ENCODE results near the gene ASAP2. TPM values are rescaled to one million over a fixed set of nuclear protein-coding genes. Genes with fewer than 3 reads are reported as not detected.

Gene ASAP2
- polyA plus RNA-seq, 1 donor (not counting 4 experiments of a cell fraction or from before 2014, with no cell fraction given): 54.2 TPM

- H3K4me1 ChIP-seq (ENCODE audit: control insufficient read depth, extremely low read depth, insufficient read depth, low read length): peaks cover 87% of the 10 kb centered on the region
- peak overlapping the region; percentile 97 for H3K27ac ChIP-seq (ENCODE audit: control insufficient read depth, insufficient read depth, low read length)
- H2AFZ ChIP-seq (ENCODE audit: control insufficient read depth, low read length): no peak overlapping the region
- FAIRE-seq: peak; percentile 80
- H3K4me3 ChIP-seq (ENCODE audit: control insufficient read depth in 2 of 3, extremely low read depth in 1 of 3, insufficient read depth in 2 of 3, low read depth in 1 of 3, low read length in 3 of 3): peak overlapping the region in 2 of 3 experiments; percentile 41 to 48
- no peaks in the 10 kb centered on the region for H3K27me3 ChIP-seq (ENCODE audit: control insufficient read depth, extremely low read depth, insufficient read depth, low read length)
- no peaks in the 10 kb centered on the region for H3K9me3 ChIP-seq (ENCODE audit: control insufficient read depth, low read depth, low read length)
- H3K79me2 ChIP-seq (ENCODE audit: control insufficient read depth, insufficient read depth, low read length): peaks cover 85% of the 10 kb centered on the region
- H4K20me1 ChIP-seq (ENCODE audit: control insufficient read depth, extremely low read depth, insufficient read depth, low read length): no peaks in the 10 kb centered on the region
- dilution Hi-C loops (cut with MboI; ENCODE audit: extremely low pct_ligation_motif_present, low sequenced_read_pairs): no loop called here
- peak overlapping the region; percentile 87 for H3K4me2 ChIP-seq (ENCODE audit: control insufficient read depth, extremely low read depth, insufficient read depth, low read depth, low read length)
- peaks cover 6% of the 10 kb centered on the region for H3K9me1 ChIP-seq (ENCODE audit: control insufficient read depth, extremely low read depth, insufficient read depth, low read length)
- TF ChIP-seq, protein P1, sequence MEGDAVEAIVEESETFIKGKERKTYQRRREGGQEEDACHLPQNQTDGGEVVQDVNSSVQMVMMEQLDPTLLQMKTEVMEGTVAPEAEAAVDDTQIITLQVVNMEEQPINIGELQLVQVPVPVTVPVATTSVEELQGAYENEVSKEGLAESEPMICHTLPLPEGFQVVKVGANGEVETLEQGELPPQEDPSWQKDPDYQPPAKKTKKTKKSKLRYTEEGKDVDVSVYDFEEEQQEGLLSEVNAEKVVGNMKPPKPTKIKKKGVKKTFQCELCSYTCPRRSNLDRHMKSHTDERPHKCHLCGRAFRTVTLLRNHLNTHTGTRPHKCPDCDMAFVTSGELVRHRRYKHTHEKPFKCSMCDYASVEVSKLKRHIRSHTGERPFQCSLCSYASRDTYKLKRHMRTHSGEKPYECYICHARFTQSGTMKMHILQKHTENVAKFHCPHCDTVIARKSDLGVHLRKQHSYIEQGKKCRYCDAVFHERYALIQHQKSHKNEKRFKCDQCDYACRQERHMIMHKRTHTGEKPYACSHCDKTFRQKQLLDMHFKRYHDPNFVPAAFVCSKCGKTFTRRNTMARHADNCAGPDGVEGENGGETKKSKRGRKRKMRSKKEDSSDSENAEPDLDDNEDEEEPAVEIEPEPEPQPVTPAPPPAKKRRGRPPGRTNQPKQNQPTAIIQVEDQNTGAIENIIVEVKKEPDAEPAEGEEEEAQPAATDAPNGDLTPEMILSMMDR (optimal IDR thresholded peaks at IDR 0.05 in 1 of 3, IDR thresholded peaks at IDR 0.05 in 1 of 3, conservative IDR thresholded peaks at IDR 0.05 in 1 of 3; ENCODE audit: extremely low read depth in 1 of 3, insufficient read depth in 2 of 3, low read length in 3 of 3): no peak
- TF ChIP-seq EZH2 (IDR thresholded peaks at IDR 0.05; ENCODE audit: low read length): no peak
- H3K9ac ChIP-seq (ENCODE audit: control insufficient read depth, extremely low read depth, insufficient read depth, low read length): peak overlapping the region; percentile 85
- peak; percentile 94 for DNase-seq (ENCODE audit: low read depth, low spot score)
- H3K36me3 ChIP-seq (ENCODE audit: control insufficient read depth in 2 of 2, extremely low read depth in 1 of 2, insufficient read depth in 2 of 2, low read length in 2 of 2): peaks cover 0 to 9% of the 10 kb centered on the region in 2 experiments
Observed at GRCh38 chr2:9234680-9235146, 28.1 kb downstream of the ASAP2 start.

GRCh38 chr2:9235147-9236044 is 28.8 kb downstream of the ASAP2 start:
- Histone ChIP-seq H3K9me3 (ENCODE audit: control insufficient read depth, low read depth, low read length) (no peaks in the 10 kb centered on the region), H3K4me3 (ENCODE audit: control insufficient read depth in 2 of 3, extremely low read depth in 1 of 3, insufficient read depth in 2 of 3, low read depth in 1 of 3, low read length in 3 of 3) (peak overlapping the region; percentile 16 to 48 (median 41)), H3K4me2 (ENCODE audit: control insufficient read depth, extremely low read depth, insufficient read depth, low read depth, low read length) (peak overlapping the region; percentile 87), H2AFZ (ENCODE audit: control insufficient read depth, low read length) (no peak overlapping the region), H3K4me1 (ENCODE audit: control insufficient read depth, extremely low read depth, insufficient read depth, low read length) (peaks cover 84% of the 10 kb centered on the region), H3K27ac (ENCODE audit: control insufficient read depth, insufficient read depth, low read length) (peak overlapping the region; percentile 97), H3K9me1 (ENCODE audit: control insufficient read depth, extremely low read depth, insufficient read depth, low read length) (peaks cover 4% of the 10 kb centered on the region), H3K9ac (ENCODE audit: control insufficient read depth, extremely low read depth, insufficient read depth, low read length) (peak overlapping the region; percentile 85), H3K79me2 (ENCODE audit: control insufficient read depth, insufficient read depth, low read length) (peaks cover 85% of the 10 kb centered on the region), H4K20me1 (ENCODE audit: control insufficient read depth, extremely low read depth, insufficient read depth, low read length) (no peaks in the 10 kb centered on the region), H3K27me3 (ENCODE audit: control insufficient read depth, extremely low read depth, insufficient read depth, low read length) (no peaks in the 10 kb centered on the region), H3K36me3 (ENCODE audit: control insufficient read depth in 2 of 2, extremely low read depth in 1 of 2, insufficient read depth in 2 of 2, low read length in 2 of 2) (peaks cover 0 to 9% of the 10 kb centered on the region in 2 experiments)
- TF ChIP-seq, protein P1 (optimal IDR thresholded peaks at IDR 0.05 in 1 of 3, IDR thresholded peaks at IDR 0.05 in 1 of 3, conservative IDR thresholded peaks at IDR 0.05 in 1 of 3; ENCODE audit: extremely low read depth in 1 of 3, insufficient read depth in 2 of 3, low read length in 3 of 3): no peak
- no peak for TF ChIP-seq EZH2 (IDR thresholded peaks at IDR 0.05; ENCODE audit: low read length)
- dilution Hi-C loops (cut with MboI; ENCODE audit: extremely low pct_ligation_motif_present, low sequenced_read_pairs): no loop called here
- DNase-seq (ENCODE audit: low read depth, low spot score): no peak
- FAIRE-seq: peak; percentile 44
